ENCODE data around the gene ZNF76.

The ZNF76 gene

GRCh38 chr6:35291491-35291890 is 32.0 kb downstream of the ZNF76 start:
- H3K27me3 ChIP-seq (ENCODE audit: insufficient read depth, poor library complexity, severe bottlenecking): no peaks in the 10 kb centered on the region
- ATAC-seq (ENCODE audit: low read depth): no peak
- H3K27ac ChIP-seq (ENCODE audit: poor library complexity, severe bottlenecking): no peak overlapping the region
- no peaks in the 10 kb centered on the region for H3K4me1 ChIP-seq (ENCODE audit: insufficient read depth, poor library complexity, severe bottlenecking)
- TF ChIP-seq CTCF (IDR thresholded peaks at IDR 0.05; ENCODE audit: poor library complexity, severe bottlenecking): no peak
- H3K4me3 ChIP-seq (ENCODE audit: severe bottlenecking): no peak overlapping the region
- no peak for DNase-seq (ENCODE audit: low spot score)
- H3K36me3 ChIP-seq (ENCODE audit: low read depth): peaks cover 5% of the 10 kb centered on the region; the same call in 1 of the 2 replicates
- H3K9me3 ChIP-seq (ENCODE audit: severe bottlenecking): no peaks in the 10 kb centered on the region

GRCh38 chr6:35292494-35292893 is 33.0 kb downstream of the ZNF76 start:
- H3K36me3 ChIP-seq (ENCODE audit: low read depth): peaks cover 5% of the 10 kb centered on the region; the same call in 1 of the 2 replicates
- H3K27me3 ChIP-seq (ENCODE audit: insufficient read depth, poor library complexity, severe bottlenecking): no peaks in the 10 kb centered on the region
- H3K27ac ChIP-seq (ENCODE audit: poor library complexity, severe bottlenecking): no peak overlapping the region
- no peaks in the 10 kb centered on the region for H3K9me3 ChIP-seq (ENCODE audit: severe bottlenecking)
- no peak for TF ChIP-seq CTCF (IDR thresholded peaks at IDR 0.05; ENCODE audit: poor library complexity, severe bottlenecking)
- H3K4me1 ChIP-seq (ENCODE audit: insufficient read depth, poor library complexity, severe bottlenecking): no peaks in the 10 kb centered on the region
- ATAC-seq (ENCODE audit: low read depth) (no peak), DNase-seq (ENCODE audit: low spot score) (no peak)
- H3K4me3 ChIP-seq (ENCODE audit: severe bottlenecking): no peak overlapping the region

GRCh38 chr6:35293681-35294080 is 34.1 kb downstream of the ZNF76 start:
- Histone ChIP-seq H3K36me3 (ENCODE audit: low read depth) (no peaks in the 10 kb centered on the region), H3K4me1 (ENCODE audit: insufficient read depth, poor library complexity, severe bottlenecking) (no peaks in the 10 kb centered on the region), H3K27me3 (ENCODE audit: insufficient read depth, poor library complexity, severe bottlenecking) (no peaks in the 10 kb centered on the region), H3K9me3 (ENCODE audit: severe bottlenecking) (no peaks in the 10 kb centered on the region), H3K27ac (ENCODE audit: poor library complexity, severe bottlenecking) (no peak overlapping the region), H3K4me3 (ENCODE audit: severe bottlenecking) (no peak overlapping the region)
- DNase-seq (ENCODE audit: low spot score) (no peak), ATAC-seq (ENCODE audit: low read depth) (no peak)
- no peak for TF ChIP-seq CTCF (IDR thresholded peaks at IDR 0.05; ENCODE audit: poor library complexity, severe bottlenecking)

DNA sequence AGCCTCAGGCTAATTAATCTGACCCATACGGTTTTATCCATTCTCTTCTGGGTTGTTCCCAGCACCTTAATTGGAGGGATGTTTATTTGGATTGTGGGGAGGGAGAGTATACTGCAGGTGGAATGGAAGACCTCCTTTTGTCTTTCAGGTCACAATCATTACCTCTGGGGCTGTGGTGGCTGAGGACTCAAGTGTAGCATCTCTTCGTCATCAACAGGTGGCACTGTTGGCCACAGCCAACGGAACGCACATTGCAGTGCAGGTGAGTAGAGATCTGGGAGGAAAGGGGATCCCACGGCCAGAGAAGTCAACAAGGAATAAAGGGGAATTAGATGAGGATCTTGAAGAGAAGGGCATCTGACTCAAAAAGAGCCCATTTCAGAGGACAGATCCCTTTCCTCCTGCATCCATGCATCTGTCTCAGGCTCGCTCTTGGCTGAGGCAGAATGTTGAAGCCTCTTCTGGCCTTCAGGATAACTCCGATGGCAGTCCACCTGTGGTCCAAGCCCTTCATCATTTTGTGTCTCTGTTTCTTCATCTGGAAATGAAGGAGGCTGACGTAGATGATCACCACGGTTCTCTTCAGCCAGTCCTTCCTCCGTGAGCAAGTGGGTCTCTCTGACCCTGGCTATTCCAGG is 34.9 kb downstream of the ZNF76 start:
- Histone ChIP-seq H3K27me3 (ENCODE audit: insufficient read depth, poor library complexity, severe bottlenecking) (no peaks in the 10 kb centered on the region), H3K4me3 (ENCODE audit: severe bottlenecking) (no peak overlapping the region), H3K4me1 (ENCODE audit: insufficient read depth, poor library complexity, severe bottlenecking) (no peaks in the 10 kb centered on the region), H3K9me3 (ENCODE audit: severe bottlenecking) (no peaks in the 10 kb centered on the region), H3K36me3 (ENCODE audit: low read depth) (no peaks in the 10 kb centered on the region), H3K27ac (ENCODE audit: poor library complexity, severe bottlenecking) (no peak overlapping the region)
- no peak for DNase-seq (ENCODE audit: low spot score)
- TF ChIP-seq CTCF (IDR thresholded peaks at IDR 0.05; ENCODE audit: poor library complexity, severe bottlenecking): peak; percentile 83
- no peak for ATAC-seq (ENCODE audit: low read depth)

DNA sequence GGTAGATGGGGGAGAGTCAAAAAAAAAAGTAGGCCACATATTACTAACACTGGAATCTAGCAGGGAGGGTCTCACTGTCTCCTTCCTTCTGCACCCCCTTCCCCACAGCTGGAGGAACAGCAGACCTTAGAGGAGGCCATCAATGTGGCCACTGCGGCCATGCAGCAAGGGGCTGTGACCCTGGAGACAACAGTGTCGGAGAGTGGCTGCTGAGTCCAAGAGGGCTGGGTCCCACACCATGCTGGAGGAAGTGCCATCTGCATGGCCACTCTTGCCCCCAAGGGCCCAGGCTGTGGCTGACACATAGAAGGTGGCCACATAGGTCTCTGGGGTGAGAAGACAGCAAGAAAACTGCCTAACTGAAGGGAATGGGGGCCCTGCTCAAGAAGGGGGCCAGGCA is 35.5 kb downstream of the ZNF76 start:
- H3K9me3 ChIP-seq (ENCODE audit: severe bottlenecking): no peaks in the 10 kb centered on the region
- no peak for TF ChIP-seq CTCF (IDR thresholded peaks at IDR 0.05; ENCODE audit: poor library complexity, severe bottlenecking)
- no peak for ATAC-seq (ENCODE audit: low read depth)
- H3K27me3 ChIP-seq (ENCODE audit: insufficient read depth, poor library complexity, severe bottlenecking): no peaks in the 10 kb centered on the region
- no peak for DNase-seq (ENCODE audit: low spot score)
- H3K27ac ChIP-seq (ENCODE audit: poor library complexity, severe bottlenecking): no peak overlapping the region
- no peak overlapping the region for H3K4me3 ChIP-seq (ENCODE audit: severe bottlenecking)
- no peaks in the 10 kb centered on the region for H3K4me1 ChIP-seq (ENCODE audit: insufficient read depth, poor library complexity, severe bottlenecking)
- H3K36me3 ChIP-seq (ENCODE audit: low read depth): 0 out of 2 replicates have a peak, but pooled peaks cover 2% of the 10 kb centered on the region
